Stimulated activated CD8-positive, alpha-beta memory T cell treated with anti-CD3 and anti-CD28 coated beads, Interleukin-7, amount 100 ng/mL, for 4 hours (primary cell): Measurements from ENCODE around the gene NECTIN4.
"Not testable (repeated sequence)": the region's sequence is repeated elsewhere in the genome, so short reads cannot be mapped to it uniquely, and the experiment has no call there.

ENCODE experiments used
- DNase-seq, 2 donors: peaks; one replicate each; pipeline ENCODE4 v3.0.0-alpha.2; 2020; ENCODE audit warnings: low read depth in 2 of 2

Gene NECTIN4

GRCh38 chr1:161089251-161089924 lies at the start of gene NECTIN4:
TSS of gene NECTIN4 (minus strand) at chr1:161089558. CDS start at chr1:161089296, 262 bp downstream.
- no peak for DNase-seq

GRCh38 chr1:161138431-161138830 lies 49.1 kb upstream of the NECTIN4 start:
- no peak for DNase-seq

DNA sequence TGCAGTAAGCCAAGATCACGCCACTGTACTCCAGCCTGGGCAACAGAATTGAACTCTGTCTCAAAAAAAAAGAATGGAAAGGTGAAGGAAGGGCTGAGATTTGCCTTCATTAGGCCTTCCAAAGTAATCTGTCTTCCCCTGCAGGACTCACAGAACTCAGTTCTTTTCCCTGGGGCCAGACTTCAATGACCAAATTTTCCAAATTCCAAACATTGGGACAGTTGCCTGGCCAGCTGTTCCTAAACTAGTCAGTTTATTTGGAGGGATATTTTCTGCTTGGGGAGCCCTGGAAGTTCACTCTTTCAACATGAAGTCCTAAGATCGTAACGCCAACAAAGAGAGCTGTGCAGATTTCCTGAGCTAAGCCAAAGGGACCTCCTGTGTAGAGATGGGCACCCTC lies 48.5 kb upstream of the NECTIN4 start:
- no peak for DNase-seq

- no peak for DNase-seq
Observed at GRCh38 chr1:161133220-161133740, 43.9 kb upstream of the NECTIN4 start.

DNA sequence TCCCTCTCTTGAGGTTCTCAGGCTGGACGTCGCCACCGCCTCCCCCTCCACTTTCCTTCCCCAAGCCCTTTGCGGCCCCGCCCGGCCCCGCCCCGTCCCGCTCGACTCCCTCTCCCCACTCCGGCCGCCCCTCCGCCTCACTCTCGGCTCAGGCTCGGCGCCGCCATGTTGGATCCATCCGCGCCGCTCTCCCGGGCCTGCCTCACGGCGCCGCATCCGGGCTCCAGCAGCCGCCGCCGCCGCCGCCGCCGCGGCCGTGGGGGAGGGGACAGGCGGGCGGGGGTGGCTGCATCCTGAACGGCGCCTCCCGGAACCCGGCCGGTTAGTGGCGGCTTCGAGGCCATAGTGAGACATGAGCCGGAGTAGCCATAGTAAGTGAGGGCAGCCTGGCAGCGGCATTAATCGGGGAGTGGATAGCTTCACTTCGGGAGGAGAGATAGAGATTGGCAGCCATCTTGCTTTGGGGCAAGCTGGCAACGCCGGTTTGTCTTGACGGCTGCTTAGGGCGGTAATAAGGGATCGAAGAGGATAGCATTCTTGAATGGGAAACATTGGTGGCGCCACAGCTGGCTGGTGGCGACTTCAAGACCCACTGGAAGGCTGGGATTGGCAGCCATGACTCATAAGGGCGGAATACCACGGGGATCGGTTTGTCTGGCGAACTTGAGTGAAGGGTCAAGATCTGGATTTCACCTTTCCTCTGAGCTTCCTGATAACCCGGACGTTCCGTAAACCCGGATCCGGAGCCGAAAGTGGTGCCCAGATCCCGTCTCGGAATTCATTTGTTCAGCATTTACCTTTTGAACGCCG lies 43.3 kb upstream of the NECTIN4 start, which contains the start of gene DEDD:
DEDD (minus strand) TSS at position 258 of the 810 bp plus-strand sequence. CDS start 8,205 bp downstream, outside the sequence.
- DNase-seq, result peak; percentile 87

DNA sequence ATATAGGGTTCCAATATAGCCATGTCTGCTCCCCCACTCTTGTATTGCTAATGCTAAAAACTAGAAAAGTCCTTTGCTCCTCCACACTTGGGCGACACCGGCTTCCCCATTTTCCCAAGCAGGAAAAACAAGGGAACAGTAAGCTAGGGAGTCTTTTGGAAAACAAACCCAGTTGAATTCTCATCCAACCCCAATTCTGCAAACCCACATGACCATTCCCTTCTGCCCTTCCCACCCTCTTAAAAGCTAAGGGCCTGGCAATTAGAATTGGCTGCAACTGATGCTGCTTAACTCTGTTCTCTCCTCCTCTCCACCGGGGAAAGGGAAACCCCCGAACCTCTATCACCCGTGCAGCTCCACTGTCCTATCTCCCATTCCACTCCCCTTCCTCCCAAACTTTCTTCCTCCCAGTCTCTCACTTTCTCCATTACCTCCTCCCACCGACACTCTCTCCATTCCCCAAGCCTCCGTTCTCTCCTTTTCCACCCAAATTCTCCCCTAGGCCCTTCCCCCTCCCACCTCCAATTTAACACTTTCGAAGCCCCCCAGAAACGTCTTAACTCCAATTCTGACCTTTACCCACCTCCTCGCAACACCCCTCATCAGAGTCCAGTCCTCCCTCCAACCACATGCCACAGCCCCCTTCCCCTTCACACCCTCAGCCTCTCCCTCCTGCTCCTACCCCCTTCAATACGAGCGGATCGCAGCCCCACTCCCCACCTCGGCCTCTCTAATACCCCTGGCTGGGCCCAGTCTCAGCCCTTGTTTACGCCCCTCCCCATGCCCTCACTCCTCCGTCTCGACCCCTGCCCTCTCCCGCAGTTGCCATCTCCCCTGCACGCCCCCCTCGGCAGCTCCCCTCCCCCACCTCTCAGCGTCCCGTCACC lies 42.4 kb upstream of the NECTIN4 start:
- DNase-seq, result no peak

GRCh38 chr1:161130266-161130665 lies 40.9 kb upstream of the NECTIN4 start:
- no peak for DNase-seq

DNA sequence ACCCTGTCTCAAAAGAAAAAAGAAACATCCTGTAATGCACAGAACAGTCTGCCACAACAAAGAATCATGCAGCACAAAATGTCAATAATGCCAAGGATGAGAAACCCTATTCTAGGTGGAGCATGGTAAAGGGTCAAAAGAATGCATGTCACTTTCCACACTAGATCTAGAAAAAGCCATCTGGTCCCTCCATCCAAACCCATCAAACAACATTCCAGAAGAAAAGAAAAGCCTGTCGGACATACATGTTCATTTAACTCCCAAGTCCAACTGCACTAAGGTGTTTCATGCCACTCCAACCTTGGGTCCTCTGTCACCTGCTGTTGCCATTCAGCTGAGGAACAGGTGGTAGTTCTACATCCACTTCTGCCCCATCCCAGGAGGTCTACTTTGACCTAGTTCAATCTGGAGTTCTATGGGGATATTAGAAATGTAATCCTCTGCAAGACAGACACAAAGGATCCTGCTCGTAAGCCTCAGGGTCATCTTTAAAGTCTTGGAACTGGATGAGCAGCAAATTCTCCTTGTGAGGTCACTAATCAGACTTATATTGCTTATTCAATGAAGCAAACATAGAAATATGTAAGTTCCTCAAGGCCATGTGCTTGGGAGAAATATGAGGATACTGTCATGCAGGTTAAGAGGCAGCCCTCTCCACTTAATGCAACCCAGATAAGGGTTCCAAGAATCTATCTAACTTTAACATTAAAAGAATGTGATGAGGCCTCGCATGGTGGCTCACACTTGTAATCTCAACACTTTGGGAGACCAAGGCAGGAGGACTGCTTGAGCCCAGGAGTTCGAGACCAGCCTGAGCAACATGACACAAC lies 39.4 kb upstream of the NECTIN4 start:
- no peak for DNase-seq

DNA sequence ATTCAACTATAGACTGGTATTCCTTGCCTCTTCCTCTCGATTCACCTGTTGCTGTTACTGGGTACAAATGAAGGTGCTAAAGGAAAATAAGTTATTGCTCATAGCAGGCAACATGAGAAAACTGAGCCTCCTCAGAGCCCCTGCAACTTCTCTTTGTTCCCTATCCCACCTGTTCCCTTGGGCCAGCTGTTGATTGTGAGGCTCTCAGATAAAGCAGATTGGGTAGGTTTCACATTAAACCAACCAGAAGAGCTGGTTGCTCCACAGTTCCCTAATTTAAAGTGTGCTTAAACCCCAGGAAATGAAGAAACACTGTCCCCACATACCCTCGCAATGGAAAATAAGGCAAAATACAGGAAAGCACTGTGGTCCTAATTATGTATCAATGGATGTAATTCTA lies 38.3 kb upstream of the NECTIN4 start:
- no peak for DNase-seq

GRCh38 chr1:161122967-161123366 lies 33.6 kb upstream of the NECTIN4 start:
- no peak for DNase-seq

GRCh38 chr1:161121834-161122233 lies 32.5 kb upstream of the NECTIN4 start:
- DNase-seq, result no peak

- DNase-seq, result no peak
Observed at GRCh38 chr1:161121042-161121650, 31.8 kb upstream of the NECTIN4 start.

GRCh38 chr1:161119092-161119903 lies 29.9 kb upstream of the NECTIN4 start:
- DNase-seq, result peak; percentile 48 to 63

- DNase-seq, result peak; percentile 71 to 83
Observed at GRCh38 chr1:161117759-161118581, 28.6 kb upstream of the NECTIN4 start, which contains the start of the genes NIT1 and PFDN2. TSS of gene NIT1 (plus strand) at chr1:161118105. CDS start at chr1:161118177, 72 bp downstream. TSS of gene PFDN2 (minus strand) at chr1:161118037. CDS start at chr1:161118026, 11 bp downstream.

- not testable (repeated sequence) for DNase-seq
Observed at GRCh38 chr1:161115961-161116360, 26.6 kb upstream of the NECTIN4 start.

DNA sequence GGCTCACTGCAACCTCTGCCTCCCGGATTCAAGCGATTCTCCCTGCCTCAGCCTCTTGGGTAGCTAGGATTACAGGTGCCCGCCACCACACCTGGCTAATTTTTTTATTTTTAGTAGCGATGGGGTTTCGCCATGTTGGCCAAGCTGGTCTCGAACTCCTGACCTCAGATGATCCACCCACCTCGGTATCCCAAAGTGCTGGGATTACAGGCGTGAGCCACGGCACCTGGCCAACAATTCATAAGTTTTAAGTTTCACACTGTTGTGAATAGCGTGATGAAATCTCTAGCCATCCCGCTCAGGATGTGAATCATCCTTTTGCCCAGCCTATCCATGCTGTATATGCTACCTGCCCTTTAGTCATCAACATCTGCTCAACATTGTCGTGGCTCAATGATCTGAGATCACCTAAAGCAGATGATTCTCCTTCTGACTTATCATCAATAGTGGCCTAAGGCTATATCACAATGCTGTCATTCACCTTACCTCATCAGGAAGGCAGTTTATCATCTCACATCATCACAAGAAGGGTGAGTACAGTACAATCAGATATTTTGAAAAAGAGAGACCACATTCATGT lies 25.9 kb upstream of the NECTIN4 start:
- DNase-seq, result peak in 1 of 2 donors; percentile 34

- DNase-seq, result no peak
Observed at GRCh38 chr1:161114556-161114955, 25.2 kb upstream of the NECTIN4 start.

- no peak for DNase-seq
Observed at GRCh38 chr1:161113915-161114314, 24.6 kb upstream of the NECTIN4 start.
